MCF 10A (cell line): Measurements from ENCODE around the gene TFDP1. TPM values are rescaled to one million over a fixed set of nuclear protein-coding genes. Genes with fewer than 3 reads are reported as not detected.

Experiments
- BruUV-seq: library from RNA; stranded (reverse); fragments of 400-500 nt; replicated peaks from 2 replicates; lab custom pipeline; 2021; lab: Mats Ljungman, UMichigan
- CTCF ChIA-PET: fragments of 300-600 bp; sonication (Branson Sonifier 250); formaldehyde crosslinking; extraction: SDS; loops from one replicate; lab custom pipeline; 2021; ENCODE audit warnings: antibody characterized with exemption, inconsistent platforms; lab: Yijun Ruan, JAX
- POLR2A ChIA-PET: fragments of 300-600, 350-650 bp; sonication (Branson Sonifier 250); formaldehyde crosslinking; extraction: SDS; loops from one replicate; lab custom pipeline; 2020; ENCODE audit warnings: antibody characterized with exemption, inconsistent platforms; lab: Yijun Ruan, JAX
- DNase-seq: peaks from one replicate; pipeline ENCODE4 v3.0.0-alpha.2; 2018; ENCODE audit not compliant: unreplicated experiment
- H3K27ac Mint-ChIP-seq: one replicate; pipeline ENCODE4 v1.8.0; 2022; ENCODE audit warnings: mild to moderate bottlenecking, low read depth, mixed read lengths; ENCODE audit not compliant: unreplicated experiment
- H3K27me3 Mint-ChIP-seq: one replicate; pipeline ENCODE4 v1.8.0; 2022; ENCODE audit warnings: mixed read lengths; ENCODE audit not compliant: insufficient read depth, unreplicated experiment
- H3K36me3 Mint-ChIP-seq: one replicate; pipeline ENCODE4 v1.8.0; 2022; ENCODE audit warnings: mild to moderate bottlenecking, moderate library complexity, mixed read lengths; ENCODE audit not compliant: insufficient read depth, unreplicated experiment
- H3K4me1 Mint-ChIP-seq: one replicate; pipeline ENCODE4 v1.8.0; 2022; ENCODE audit warnings: mixed read lengths; ENCODE audit not compliant: insufficient read depth, unreplicated experiment
- H3K4me3 Mint-ChIP-seq: one replicate; pipeline ENCODE4 v1.8.0; 2022; ENCODE audit warnings: mild to moderate bottlenecking, moderate library complexity, mixed read lengths; ENCODE audit not compliant: unreplicated experiment
- H3K9me3 Mint-ChIP-seq: one replicate; pipeline ENCODE4 v1.8.0; 2022; ENCODE audit warnings: mixed read lengths; ENCODE audit not compliant: unreplicated experiment
- CTCF ChIP-seq: fragments of 200-600 bp; IDR thresholded peaks from one replicate; pipeline ENCODE4 v1.8.0; 2022; ENCODE audit warnings: antibody characterized with exemption, mild to moderate bottlenecking; ENCODE audit not compliant: unreplicated experiment
- intact Hi-C: fragments of 100-400 bp; cut with micrococcal nuclease; formaldehyde crosslinking; loops from 2 replicates; pipeline ENCODE4 v1.14.1; 2022
- total RNA-seq: library from RNA; stranded (reverse); gene quantifications from 2 replicates; pipeline ENCODE4 v1.2.3, GENCODE V29; 2022

The TFDP1 gene
- total RNA-seq, 1 experiment from 2014 or later: 100 TPM

GRCh38 chr13:113666951-113667701, 82.6 kb downstream of the TFDP1 start, which contains the start of gene GRK1:
GRK1 (plus strand) TSS chr13:113667219; CDS start chr13:113667387, 168 bp downstream.
- Mint-ChIP-seq H3K4me1 (no peaks in the 10 kb centered on the region), H3K27ac (no peak within 1 kb of the TSS), H3K36me3 (peaks cover 6% of the 10 kb centered on the region), H3K4me3 (no peak within 1 kb of the TSS), H3K9me3 (peaks cover 4% of the 10 kb centered on the region), H3K27me3 (no peaks in the 10 kb centered on the region)
- ChIA-PET CTCF (interaction anchor here (0.6 to 0.9 kb wide), 2 partner anchors 57 to 171 kb away, joined by 3 to 5 read pairs; no protein-coding TSS in a partner anchor), POLR2A (no interaction called here)
- TF ChIP-seq CTCF: no peak
- intact Hi-C loops: no loop called here
- no TSS peak for BruUV-seq
- DNase-seq: no peak

- intact Hi-C loops: no loop called here
- Mint-ChIP-seq H3K27me3 (no peaks in the 10 kb centered on the region), H3K4me1 (no peaks in the 10 kb centered on the region), H3K9me3 (peaks cover 9% of the 10 kb centered on the region), H3K36me3 (peaks cover 6% of the 10 kb centered on the region), H3K4me3 (no peak overlapping the region), H3K27ac (no peak overlapping the region)
- no peak for DNase-seq
- CTCF ChIA-PET: interaction anchor here (0.7 to 0.9 kb wide), 2 partner anchors 57 to 544 kb away, joined by 3 to 5 read pairs; no protein-coding TSS in a partner anchor
- no peak for TF ChIP-seq CTCF
- no TSS peak for BruUV-seq
- POLR2A ChIA-PET: no interaction called here
These were observed 83.4 kb downstream of the TFDP1 start for GRCh38 chr13:113667771-113668490.

GRCh38 chr13:113668491-113668971, 84.0 kb downstream of the TFDP1 start:
- H3K27me3 Mint-ChIP-seq: no peaks in the 10 kb centered on the region
- no peak for DNase-seq
- CTCF ChIA-PET: no interaction called here
- H3K9me3 Mint-ChIP-seq: peaks cover 9% of the 10 kb centered on the region
- intact Hi-C loops: no loop called here
- no peaks in the 10 kb centered on the region for H3K4me1 Mint-ChIP-seq
- TF ChIP-seq CTCF: no peak
- BruUV-seq: no TSS peak
- no peak overlapping the region for H3K4me3 Mint-ChIP-seq
- peaks cover 6% of the 10 kb centered on the region for H3K36me3 Mint-ChIP-seq
- POLR2A ChIA-PET: no interaction called here
- H3K27ac Mint-ChIP-seq: no peak overlapping the region

- Mint-ChIP-seq H3K27me3 (no peaks in the 10 kb centered on the region), H3K4me3 (no peak overlapping the region), H3K27ac (no peak overlapping the region), H3K36me3 (peaks cover 6% of the 10 kb centered on the region), H3K9me3 (peaks cover 9% of the 10 kb centered on the region), H3K4me1 (no peaks in the 10 kb centered on the region)
- intact Hi-C loops: no loop called here
- DNase-seq: no peak
- no peak for TF ChIP-seq CTCF
- no TSS peak for BruUV-seq
- ChIA-PET CTCF (no interaction called here), POLR2A (no interaction called here)
These were observed 84.7 kb downstream of the TFDP1 start for GRCh38 chr13:113669231-113669754.
